Measurements from ENCODE around the gene COL23A1.

COL23A1 gene

DNA sequence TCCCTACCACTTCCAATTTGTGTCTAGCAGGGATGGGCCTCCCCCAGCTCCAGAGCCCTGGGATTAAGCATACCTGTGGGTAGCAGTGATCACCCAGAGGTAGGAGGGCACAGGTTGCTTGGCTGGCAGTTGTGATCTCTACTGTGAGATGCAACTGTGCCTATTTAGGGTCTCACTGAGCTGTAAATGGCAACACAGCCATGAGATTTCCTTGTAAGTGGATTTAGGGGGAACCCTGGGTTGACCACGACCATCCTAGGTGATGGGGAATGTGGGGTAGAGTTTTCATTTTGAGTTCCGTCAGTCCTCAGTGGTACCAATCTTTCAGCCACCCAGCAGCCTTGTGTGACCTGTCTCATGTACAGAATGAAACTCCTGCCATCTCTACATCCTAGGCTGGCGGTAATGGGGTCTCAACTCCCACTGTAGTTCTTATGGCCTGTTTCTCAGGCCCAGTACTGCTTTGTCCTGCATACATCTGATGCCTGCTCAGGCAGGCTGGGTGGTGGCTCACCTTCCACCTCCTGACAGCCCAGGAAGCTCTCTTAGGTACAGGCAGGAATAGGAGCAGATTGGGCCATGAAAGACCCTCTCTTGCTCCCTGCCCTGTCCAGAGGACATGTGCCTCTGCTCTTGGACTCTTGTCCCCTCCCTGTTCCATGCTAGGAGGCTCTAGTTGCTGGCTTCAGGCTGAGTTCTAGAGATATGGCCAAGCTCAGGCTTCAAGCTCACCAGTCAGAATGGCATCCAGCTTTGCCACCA is 377.8 kb downstream of the COL23A1 start:
- H3K4me3 Mint-ChIP-seq: no peak overlapping the region
- peaks cover 62% of the 10 kb centered on the region for H3K4me1 Mint-ChIP-seq
- no peaks in the 10 kb centered on the region for H3K9me3 Mint-ChIP-seq
- H3K27ac Mint-ChIP-seq: no peak overlapping the region
- peaks cover 70% of the 10 kb centered on the region for H3K36me3 Mint-ChIP-seq
- no peak for ATAC-seq
- H3K27me3 Mint-ChIP-seq: no peaks in the 10 kb centered on the region

- Mint-ChIP-seq H3K27me3 (no peaks in the 10 kb centered on the region), H3K27ac (peak overlapping the region; percentile 27), H3K4me3 (no peak overlapping the region), H3K36me3 (peaks cover 65% of the 10 kb centered on the region), H3K9me3 (no peaks in the 10 kb centered on the region), H3K4me1 (peaks cover 67% of the 10 kb centered on the region)
- no peak for ATAC-seq
Measured at GRCh38 chr5:178211095-178212048, 378.8 kb downstream of the COL23A1 start.

DNA sequence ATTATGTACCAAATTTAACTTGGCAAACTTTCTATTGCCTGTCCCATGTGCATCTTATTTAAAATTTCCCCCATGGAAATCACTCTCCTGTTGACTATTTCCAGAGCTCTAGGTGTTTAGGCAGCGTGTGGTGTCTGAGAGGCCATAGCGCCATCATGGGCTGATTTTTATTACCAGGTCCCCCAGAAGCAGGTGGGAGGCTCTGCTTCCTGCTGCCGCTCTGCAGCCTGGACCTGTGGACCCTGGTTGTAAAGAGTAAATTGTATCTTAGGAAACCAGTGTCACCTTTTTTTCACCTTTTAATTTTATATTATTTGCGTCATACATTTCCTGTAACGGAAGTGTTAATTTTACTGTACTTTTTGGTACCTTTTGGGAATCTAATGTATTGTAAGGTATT is 379.5 kb downstream of the COL23A1 start:
- ATAC-seq: no peak
- H3K36me3 Mint-ChIP-seq: peaks cover 68% of the 10 kb centered on the region
- H3K9me3 Mint-ChIP-seq: no peaks in the 10 kb centered on the region
- H3K4me1 Mint-ChIP-seq: peaks cover 67% of the 10 kb centered on the region
- H3K27ac Mint-ChIP-seq: peak overlapping the region; percentile 64
- H3K4me3 Mint-ChIP-seq: no peak overlapping the region
- no peaks in the 10 kb centered on the region for H3K27me3 Mint-ChIP-seq

DNA sequence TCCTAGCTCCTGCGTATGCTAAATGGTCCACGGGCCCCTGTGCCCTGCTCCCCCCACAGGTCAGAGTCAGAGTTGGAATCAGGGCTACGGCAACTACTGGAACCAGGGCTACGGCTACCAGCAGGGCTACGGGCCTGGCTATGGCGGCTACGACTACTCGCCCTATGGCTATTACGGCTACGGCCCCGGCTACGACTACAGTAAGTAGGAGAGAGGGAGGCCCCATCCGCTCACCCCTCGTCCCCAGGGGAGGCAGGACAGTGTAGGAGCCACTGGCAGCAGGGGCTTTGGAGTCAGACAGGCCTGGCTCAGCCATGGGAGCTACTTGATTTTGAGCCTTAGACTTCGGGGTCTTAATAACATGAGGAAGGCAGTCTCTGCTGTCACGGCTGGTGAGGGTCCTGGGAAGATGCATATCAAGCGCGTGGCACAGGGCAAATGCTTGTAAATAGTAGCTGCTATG is 380.1 kb downstream of the COL23A1 start:
- ATAC-seq: no peak
- Mint-ChIP-seq H3K4me1 (peaks cover 62% of the 10 kb centered on the region), H3K27me3 (no peaks in the 10 kb centered on the region), H3K4me3 (no peak overlapping the region), H3K36me3 (peaks cover 68% of the 10 kb centered on the region), H3K9me3 (no peaks in the 10 kb centered on the region), H3K27ac (peak overlapping the region; percentile 64)

- no peak for ATAC-seq
- Mint-ChIP-seq H3K4me1 (peaks cover 56% of the 10 kb centered on the region), H3K9me3 (no peaks in the 10 kb centered on the region), H3K27ac (peak overlapping the region; percentile 64), H3K36me3 (peaks cover 69% of the 10 kb centered on the region), H3K27me3 (no peaks in the 10 kb centered on the region), H3K4me3 (no peak overlapping the region)
Measured at GRCh38 chr5:178209334-178210072, 380.7 kb downstream of the COL23A1 start.

GRCh38 chr5:178208540-178209227 is 381.5 kb downstream of the COL23A1 start:
- peaks cover 51% of the 10 kb centered on the region for H3K4me1 Mint-ChIP-seq
- H3K9me3 Mint-ChIP-seq: no peaks in the 10 kb centered on the region
- H3K36me3 Mint-ChIP-seq: peaks cover 69% of the 10 kb centered on the region
- H3K27me3 Mint-ChIP-seq: no peaks in the 10 kb centered on the region
- peak overlapping the region; percentile 64 for H3K27ac Mint-ChIP-seq
- H3K4me3 Mint-ChIP-seq: no peak overlapping the region
- no peak for ATAC-seq

DNA sequence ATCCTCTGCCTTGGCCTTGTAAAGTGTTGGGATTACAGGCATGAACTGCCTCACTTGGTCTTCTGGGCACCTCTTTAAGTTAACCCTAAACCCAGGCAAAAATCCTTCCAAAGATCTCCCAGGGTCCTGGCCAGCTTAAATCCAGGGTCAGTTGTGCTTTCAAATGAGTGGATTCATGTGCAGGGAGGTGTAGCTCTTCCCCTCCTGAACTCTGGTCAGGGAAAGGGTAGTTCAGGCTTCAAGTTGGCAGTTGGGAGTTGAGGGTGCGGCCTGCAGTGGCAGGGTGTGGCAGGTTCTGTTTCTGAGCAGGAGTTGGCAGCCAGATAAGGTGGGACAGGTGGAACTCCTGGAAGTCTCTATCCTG is 382.3 kb downstream of the COL23A1 start:
- Mint-ChIP-seq H3K36me3 (peaks cover 61% of the 10 kb centered on the region), H3K4me1 (peaks cover 47% of the 10 kb centered on the region), H3K27me3 (no peaks in the 10 kb centered on the region), H3K27ac (peak overlapping the region; percentile 37), H3K4me3 (no peak overlapping the region), H3K9me3 (no peaks in the 10 kb centered on the region)
- ATAC-seq: no peak

- H3K27me3 Mint-ChIP-seq: no peaks in the 10 kb centered on the region
- peak overlapping the region; percentile 37 for H3K27ac Mint-ChIP-seq
- peaks cover 58% of the 10 kb centered on the region for H3K36me3 Mint-ChIP-seq
- H3K9me3 Mint-ChIP-seq: no peaks in the 10 kb centered on the region
- no peak overlapping the region for H3K4me3 Mint-ChIP-seq
- ATAC-seq: no peak
- H3K4me1 Mint-ChIP-seq: peaks cover 47% of the 10 kb centered on the region
Measured at GRCh38 chr5:178207183-178207916, 382.8 kb downstream of the COL23A1 start.

- peak overlapping the region; percentile 72 for H3K4me3 Mint-ChIP-seq
- ATAC-seq: no peak
- no peaks in the 10 kb centered on the region for H3K9me3 Mint-ChIP-seq
- H3K4me1 Mint-ChIP-seq: peaks cover 47% of the 10 kb centered on the region
- no peaks in the 10 kb centered on the region for H3K27me3 Mint-ChIP-seq
- H3K27ac Mint-ChIP-seq: peak overlapping the region; percentile 73
- H3K36me3 Mint-ChIP-seq: peaks cover 52% of the 10 kb centered on the region
Measured at GRCh38 chr5:178206166-178207101, 383.8 kb downstream of the COL23A1 start.

DNA sequence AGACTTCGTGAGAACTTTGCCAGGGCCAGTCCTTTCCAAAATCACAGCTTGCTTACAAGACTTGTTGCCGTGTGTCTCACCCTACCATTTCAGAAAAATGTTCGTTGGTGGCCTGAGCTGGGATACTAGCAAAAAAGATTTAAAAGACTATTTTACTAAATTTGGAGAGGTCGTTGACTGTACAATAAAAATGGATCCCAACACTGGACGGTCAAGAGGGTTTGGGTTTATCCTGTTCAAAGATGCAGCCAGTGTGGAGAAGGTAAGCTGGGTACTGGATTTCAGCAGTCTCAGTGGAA is 384.5 kb downstream of the COL23A1 start:
- peak overlapping the region; percentile 72 for H3K4me3 Mint-ChIP-seq
- peaks cover 41% of the 10 kb centered on the region for H3K4me1 Mint-ChIP-seq
- H3K36me3 Mint-ChIP-seq: peaks cover 47% of the 10 kb centered on the region
- peak overlapping the region; percentile 73 for H3K27ac Mint-ChIP-seq
- H3K27me3 Mint-ChIP-seq: no peaks in the 10 kb centered on the region
- ATAC-seq: no peak
- no peaks in the 10 kb centered on the region for H3K9me3 Mint-ChIP-seq

- H3K4me3 Mint-ChIP-seq: peak overlapping the region; percentile 89
- peak; percentile 76 for ATAC-seq
- peaks cover 43% of the 10 kb centered on the region for H3K36me3 Mint-ChIP-seq
- no peaks in the 10 kb centered on the region for H3K27me3 Mint-ChIP-seq
- H3K4me1 Mint-ChIP-seq: peaks cover 38% of the 10 kb centered on the region
- no peaks in the 10 kb centered on the region for H3K9me3 Mint-ChIP-seq
- peak overlapping the region; percentile 93 for H3K27ac Mint-ChIP-seq
Measured at GRCh38 chr5:178204935-178205748, 385.1 kb downstream of the COL23A1 start.

DNA sequence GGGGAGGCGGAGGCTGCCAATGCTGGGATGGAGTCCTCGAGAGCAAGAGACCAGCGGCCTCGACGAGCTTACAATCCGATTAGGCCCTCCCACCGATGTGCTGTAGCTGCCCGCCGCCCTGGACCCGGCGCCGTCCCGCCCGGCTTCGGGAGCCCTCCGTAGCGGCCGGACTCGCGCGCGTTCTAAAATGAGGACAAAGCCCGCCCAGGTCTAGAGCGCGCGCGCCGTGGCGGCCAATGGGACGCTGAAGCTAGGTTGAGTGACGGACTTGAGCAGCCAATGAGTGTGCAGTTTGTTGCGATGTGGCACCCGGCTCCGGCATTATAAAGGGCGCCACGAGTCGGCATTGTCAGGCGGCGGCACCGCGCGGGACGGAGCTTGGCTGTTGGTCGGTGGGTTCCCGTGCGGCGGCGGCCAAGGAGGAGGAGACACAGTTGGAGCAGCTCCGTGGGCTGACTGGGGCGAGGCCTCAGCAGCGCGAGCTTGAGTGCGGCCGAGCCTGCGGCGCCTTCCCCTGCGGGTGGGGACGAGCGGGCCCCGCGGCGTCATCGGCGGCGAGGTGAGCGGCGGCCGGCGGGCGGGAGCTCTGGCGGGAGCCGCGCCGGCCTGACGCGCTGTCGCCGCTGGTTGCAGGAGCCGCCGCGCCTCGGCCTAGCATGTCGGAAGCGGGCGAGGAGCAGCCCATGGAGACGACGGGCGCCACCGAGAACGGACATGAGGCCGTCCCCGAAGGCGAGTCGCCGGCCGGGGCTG is 385.8 kb downstream of the COL23A1 start, which contains the start of gene HNRNPAB:
HNRNPAB (plus strand) TSS at position 352 of the 753 bp plus-strand sequence; CDS start at position 657, 305 bp downstream.
- peak within 1 kb of the TSS; percentile 89 for H3K4me3 Mint-ChIP-seq
- no peaks in the 10 kb centered on the region for H3K27me3 Mint-ChIP-seq
- no peaks in the 10 kb centered on the region for H3K9me3 Mint-ChIP-seq
- peak within 1 kb of the TSS; percentile 93 for H3K27ac Mint-ChIP-seq
- H3K4me1 Mint-ChIP-seq: peaks cover 30% of the 10 kb centered on the region
- peak; percentile 94 for ATAC-seq
- peaks cover 35% of the 10 kb centered on the region for H3K36me3 Mint-ChIP-seq

Data from stimulated activated memory B cell treated with anti-CD40 and anti-IgM and Interleukin-4, amounts not matched to agents 10 μg/mL and 1 μg/mL and 100 μg/mL, for 72 hours (primary cell).